ENCODE data around the gene EIF3L. TPM values are rescaled to one million over a fixed set of nuclear protein-coding genes. Genes with fewer than 3 reads are reported as not detected.

Gene EIF3L
- total and polyA plus RNA-seq, 2 experiments from 2014 or later = 206 to 346 TPM

- H3K9me2 ChIP-seq (ENCODE audit: insufficient read depth) = no peaks in the 10 kb centered on the region
- no peak overlapping the region for H3K9ac ChIP-seq
- no peaks in the 10 kb centered on the region for H3K9me3 ChIP-seq (ENCODE audit: low read depth)
- no peaks in the 10 kb centered on the region for H3F3A ChIP-seq (ENCODE audit: insufficient read depth)
- 96 to 98% methylated on average over 4 of the region's 4 CpGs for WGBS, 2 experiments (ENCODE audit: low coverage in 1 of 2, low lambda C conversion rate in 2 of 2, missing lambda C conversion rate in 2 of 2)
- H2AFZ ChIP-seq = no peak overlapping the region
- H3K36me3 ChIP-seq (ENCODE audit: low read depth) = peaks cover 22% of the 10 kb centered on the region
- H3K79me2 ChIP-seq (ENCODE audit: insufficient read depth) = no peaks in the 10 kb centered on the region
- no peak overlapping the region for H3K4me2 ChIP-seq (ENCODE audit: unreplicated experiment)
- no peak overlapping the region for H3K4me3 ChIP-seq
- H4K20me1 ChIP-seq (ENCODE audit: insufficient read depth) = no peaks in the 10 kb centered on the region
- in situ Hi-C loops (cut with MboI) = no loop called here
- no peak overlapping the region for H3K27ac ChIP-seq
- H3K4me1 ChIP-seq (ENCODE audit: insufficient read depth) = no peaks in the 10 kb centered on the region
- H3K27me3 ChIP-seq (replicated peaks; ENCODE audit: insufficient read depth) = no peaks in the 10 kb centered on the region
- TF ChIP-seq EZH2phosphoT487 (IDR thresholded peaks at IDR 0.05; ENCODE audit: insufficient read depth, low read depth) = no peak
- no peak for TF ChIP-seq EZH2 (IDR thresholded peaks at IDR 0.05; ENCODE audit: insufficient read depth, poor library complexity, severe bottlenecking)
- DNase-seq = no peak
Measured at GRCh38 chr22:37923927-37924326, 74.7 kb downstream of the EIF3L start.

GRCh38 chr22:37924386-37925065 lies 75.3 kb downstream of the EIF3L start:
- no peak for TF ChIP-seq EZH2 (IDR thresholded peaks at IDR 0.05; ENCODE audit: insufficient read depth, poor library complexity, severe bottlenecking)
- TF ChIP-seq EZH2phosphoT487 (IDR thresholded peaks at IDR 0.05; ENCODE audit: insufficient read depth, low read depth) = no peak
- H3K27ac ChIP-seq = no peak overlapping the region
- no peak overlapping the region for H3K4me2 ChIP-seq (ENCODE audit: unreplicated experiment)
- no peaks in the 10 kb centered on the region for H3K27me3 ChIP-seq (replicated peaks; ENCODE audit: insufficient read depth)
- H3K9ac ChIP-seq = no peak overlapping the region
- WGBS, 2 experiments (ENCODE audit: low coverage in 1 of 2, low lambda C conversion rate in 2 of 2, missing lambda C conversion rate in 2 of 2) = 92 to 94% methylated on average over 14 to 18 of the region's 18 CpGs
- H3K79me2 ChIP-seq (ENCODE audit: insufficient read depth) = no peaks in the 10 kb centered on the region
- H3F3A ChIP-seq (ENCODE audit: insufficient read depth) = no peaks in the 10 kb centered on the region
- H3K4me1 ChIP-seq (ENCODE audit: insufficient read depth) = no peaks in the 10 kb centered on the region
- H3K4me3 ChIP-seq = no peak overlapping the region
- in situ Hi-C loops (cut with MboI) = no loop called here
- H4K20me1 ChIP-seq (ENCODE audit: insufficient read depth) = no peaks in the 10 kb centered on the region
- H3K9me2 ChIP-seq (ENCODE audit: insufficient read depth) = no peaks in the 10 kb centered on the region
- H2AFZ ChIP-seq = no peak overlapping the region
- DNase-seq = no peak
- H3K36me3 ChIP-seq (ENCODE audit: low read depth) = peaks cover 18% of the 10 kb centered on the region
- no peaks in the 10 kb centered on the region for H3K9me3 ChIP-seq (ENCODE audit: low read depth)

GRCh38 chr22:37925330-37925729 lies 76.1 kb downstream of the EIF3L start:
- Histone ChIP-seq H4K20me1 (ENCODE audit: insufficient read depth) (no peaks in the 10 kb centered on the region), H3K4me3 (no peak overlapping the region), H3K79me2 (ENCODE audit: insufficient read depth) (no peaks in the 10 kb centered on the region), H3F3A (ENCODE audit: insufficient read depth) (no peaks in the 10 kb centered on the region), H3K4me1 (ENCODE audit: insufficient read depth) (no peaks in the 10 kb centered on the region), H2AFZ (no peak overlapping the region), H3K27ac (no peak overlapping the region), H3K4me2 (ENCODE audit: unreplicated experiment) (no peak overlapping the region), H3K9ac (no peak overlapping the region), H3K36me3 (ENCODE audit: low read depth) (peaks cover 10% of the 10 kb centered on the region), H3K27me3 (replicated peaks; ENCODE audit: insufficient read depth) (no peaks in the 10 kb centered on the region), H3K9me3 (ENCODE audit: low read depth) (no peaks in the 10 kb centered on the region), H3K9me2 (ENCODE audit: insufficient read depth) (no peaks in the 10 kb centered on the region)
- 57 to 61% methylated on average over 3 of the region's 3 CpGs for WGBS, 2 experiments (ENCODE audit: low coverage in 1 of 2, low lambda C conversion rate in 2 of 2, missing lambda C conversion rate in 2 of 2)
- in situ Hi-C loops (cut with MboI) = no loop called here
- DNase-seq = no peak
- TF ChIP-seq EZH2 (IDR thresholded peaks at IDR 0.05; ENCODE audit: insufficient read depth, poor library complexity, severe bottlenecking) = no peak
- TF ChIP-seq EZH2phosphoT487 (IDR thresholded peaks at IDR 0.05; ENCODE audit: insufficient read depth, low read depth) = no peak

- no peak overlapping the region for H3K4me3 ChIP-seq
- WGBS, 2 experiments (ENCODE audit: low coverage in 1 of 2, low lambda C conversion rate in 2 of 2, missing lambda C conversion rate in 2 of 2) = 85 to 91% methylated on average over 14 to 15 of the region's 15 CpGs
- no peaks in the 10 kb centered on the region for H4K20me1 ChIP-seq (ENCODE audit: insufficient read depth)
- no peaks in the 10 kb centered on the region for H3F3A ChIP-seq (ENCODE audit: insufficient read depth)
- no peak overlapping the region for H3K27ac ChIP-seq
- H3K9ac ChIP-seq = no peak overlapping the region
- no peak for DNase-seq
- H3K79me2 ChIP-seq (ENCODE audit: insufficient read depth) = no peaks in the 10 kb centered on the region
- in situ Hi-C loops (cut with MboI) = no loop called here
- H3K9me3 ChIP-seq (ENCODE audit: low read depth) = no peaks in the 10 kb centered on the region
- peaks cover 7% of the 10 kb centered on the region; the same call in 1 of the 2 replicates for H3K36me3 ChIP-seq (ENCODE audit: low read depth)
- H2AFZ ChIP-seq = no peak overlapping the region
- no peak for TF ChIP-seq EZH2 (IDR thresholded peaks at IDR 0.05; ENCODE audit: insufficient read depth, poor library complexity, severe bottlenecking)
- no peak for TF ChIP-seq EZH2phosphoT487 (IDR thresholded peaks at IDR 0.05; ENCODE audit: insufficient read depth, low read depth)
- no peaks in the 10 kb centered on the region for H3K9me2 ChIP-seq (ENCODE audit: insufficient read depth)
- H3K27me3 ChIP-seq (replicated peaks; ENCODE audit: insufficient read depth) = no peaks in the 10 kb centered on the region
- no peaks in the 10 kb centered on the region for H3K4me1 ChIP-seq (ENCODE audit: insufficient read depth)
- H3K4me2 ChIP-seq (ENCODE audit: unreplicated experiment) = no peak overlapping the region
Measured at GRCh38 chr22:37925767-37926166, 76.5 kb downstream of the EIF3L start.

All from GM23248 (cell line).